GM12878 (cell line): ENCODE data around the gene STARD13. TPM values are rescaled to one million over a fixed set of nuclear protein-coding genes. Genes with fewer than 3 reads are reported as not detected.

Experiments used
- BACH1 ChIP-seq: fragments of 450-650 bp; IDR thresholded peaks from 2 replicates; pipeline ENCODE4 v1.6.1; 2017; ENCODE audit warnings: mild to moderate bottlenecking, borderline replicate concordance
- EP300 ChIP-seq, 2 experiments: fragments of 150-350 bp in 1 of 2; IDR thresholded peaks; 2 replicates each; pipeline ENCODE4 v1.6.1; 2011 to 2012; ENCODE audit warnings: low read depth in 2 of 2, low read length in 2 of 2, borderline replicate concordance in 1 of 2, improper control_type of control experiment in 1 of 2, inconsistent platforms in 1 of 2; ENCODE audit not compliant: control insufficient read depth in 1 of 2
- HDGF ChIP-seq: fragments of 450-650 bp; IDR thresholded peaks from 2 replicates; pipeline ENCODE4 v1.6.1; 2016; ENCODE audit warnings: antibody characterized with exemption
- KLF5 ChIP-seq: fragments of 450-650 bp; IDR thresholded peaks from 2 replicates; pipeline ENCODE4 v1.6.1; 2014; ENCODE audit warnings: mild to moderate bottlenecking; ENCODE audit not compliant: partially characterized antibody
- NFYB ChIP-seq: IDR thresholded peaks from 2 replicates; pipeline ENCODE4 v1.6.1; 2011; ENCODE audit warnings: low read depth, mild to moderate bottlenecking, low read length, improper control_type of control experiment, moderate library complexity; ENCODE audit not compliant: insufficient read depth
- PAX5 ChIP-seq: IDR thresholded peaks from 2 replicates; pipeline ENCODE4 v1.6.1; 2011; ENCODE audit warnings: low read depth, low read length, borderline replicate concordance
- PAX8 ChIP-seq: fragments of 450-650 bp; IDR thresholded peaks from 2 replicates; pipeline ENCODE4 v1.6.1; 2017; ENCODE audit warnings: mild to moderate bottlenecking, moderate library complexity
- POLR2A ChIP-seq: IDR thresholded peaks from 2 replicates; pipeline ENCODE4 v1.6.1; 2011; ENCODE audit warnings: low read depth, mild to moderate bottlenecking, low read length
- SIN3A ChIP-seq: IDR thresholded peaks from 2 replicates; pipeline ENCODE4 v1.6.1; 2012; ENCODE audit warnings: low read depth, low read length, improper control_type of control experiment
- SPI1 ChIP-seq: IDR thresholded peaks from 2 replicates; pipeline ENCODE4 v1.6.1; 2011; ENCODE audit warnings: low read depth, mild to moderate bottlenecking, low read length, moderate library complexity, borderline replicate concordance; ENCODE audit not compliant: insufficient read depth
- SUPT20H ChIP-seq: IDR thresholded peaks from 2 replicates; pipeline ENCODE4 v1.6.1; 2011; ENCODE audit warnings: low read depth, mild to moderate bottlenecking, low read length, moderate library complexity, borderline replicate concordance; ENCODE audit not compliant: control insufficient read depth
- TAF1 ChIP-seq: IDR thresholded peaks from 2 replicates; pipeline ENCODE4 v1.6.1; 2011; ENCODE audit warnings: mild to moderate bottlenecking, low read depth, low read length, borderline replicate concordance
- TARDBP ChIP-seq: IDR thresholded peaks from 2 replicates; pipeline ENCODE4 v1.6.1; 2016; ENCODE audit warnings: borderline replicate concordance
- TBL1XR1 ChIP-seq: IDR thresholded peaks from 2 replicates; pipeline ENCODE4 v1.6.1; 2012; ENCODE audit warnings: low read depth, low read length, improper control_type of control experiment
- ZNF384 ChIP-seq: IDR thresholded peaks from 2 replicates; pipeline ENCODE4 v1.6.1; 2012; ENCODE audit warnings: low read depth, mild to moderate bottlenecking, low read length, improper control_type of control experiment, borderline replicate concordance
- ZNF622 ChIP-seq: fragments of 450-650 bp; IDR thresholded peaks from 2 replicates; pipeline ENCODE4 v1.6.1; 2017; ENCODE audit warnings: mild to moderate bottlenecking, inconsistent platforms
- polyA plus RNA-seq, 11 experiments: library from polyadenylated mRNA; depleted of rRNA in 4 of 11; unstranded in 6 of 11; stranded (reverse) in 5 of 11; fragments of >200 nt; fragmentation: Nextera tagmentation in 4 of 11; fragmentation: Illumina TruSeq in 1 of 11; extraction: Ambion mirVana in 4 of 11; extraction: Trizol in 1 of 11; gene quantifications; 1 replicate in 1 of 11; 2 replicates in 10 of 11; pipeline versions ENCODE4 v1.2.1 to v1.2.3, GENCODE V29; 2011 to 2016; ENCODE audit warnings: inconsistent platforms in 2 of 11, missing spikeins in 2 of 11, low read depth in 1 of 11
- total RNA-seq, 4 experiments: library from RNA; depleted of rRNA in 3 of 4; stranded (reverse); fragments of >200 nt in 3 of 4; fragmentation: Illumina TruSeq in 1 of 4; extraction: Trizol in 1 of 4; gene quantifications; 2 replicates each; pipeline versions ENCODE4 v1.2.1 to v1.2.3, GENCODE V29; 2013 to 2021
- TF ChIP-seq, protein P1 (sequence below): IDR thresholded peaks from 2 replicates; pipeline ENCODE4 v1.6.1; 2012; ENCODE audit warnings: low read depth, low read length, improper control_type of control experiment
- TF ChIP-seq, protein P2 (sequence below): fragments of 450-650 bp; IDR thresholded peaks from 2 replicates; pipeline ENCODE4 v1.6.1; 2017; ENCODE audit warnings: mild to moderate bottlenecking, low read depth, inconsistent platforms; ENCODE audit not compliant: poor library complexity, severe bottlenecking
- TF ChIP-seq, protein P3 (sequence below): fragments of 450-650 bp; IDR thresholded peaks from 2 replicates; pipeline ENCODE4 v1.6.1; 2017; ENCODE audit warnings: low read depth, mild to moderate bottlenecking, moderate library complexity
- TF ChIP-seq, protein P4 (sequence below): IDR thresholded peaks from 2 replicates; pipeline ENCODE4 v1.6.1; 2012; ENCODE audit warnings: low read length, inconsistent platforms
- TF ChIP-seq, protein P5 (sequence below): IDR thresholded peaks from 2 replicates; pipeline ENCODE4 v1.6.1; 2011; ENCODE audit warnings: low read depth, low read length, improper control_type of control experiment, borderline replicate concordance

STARD13 gene
- total and polyA plus RNA-seq, 10 of the 15 experiments (the other 5 are each of a cell fraction or from before 2014, with no cell fraction given) = 4.0 to 41.6 (median 10.1) TPM

DNA sequence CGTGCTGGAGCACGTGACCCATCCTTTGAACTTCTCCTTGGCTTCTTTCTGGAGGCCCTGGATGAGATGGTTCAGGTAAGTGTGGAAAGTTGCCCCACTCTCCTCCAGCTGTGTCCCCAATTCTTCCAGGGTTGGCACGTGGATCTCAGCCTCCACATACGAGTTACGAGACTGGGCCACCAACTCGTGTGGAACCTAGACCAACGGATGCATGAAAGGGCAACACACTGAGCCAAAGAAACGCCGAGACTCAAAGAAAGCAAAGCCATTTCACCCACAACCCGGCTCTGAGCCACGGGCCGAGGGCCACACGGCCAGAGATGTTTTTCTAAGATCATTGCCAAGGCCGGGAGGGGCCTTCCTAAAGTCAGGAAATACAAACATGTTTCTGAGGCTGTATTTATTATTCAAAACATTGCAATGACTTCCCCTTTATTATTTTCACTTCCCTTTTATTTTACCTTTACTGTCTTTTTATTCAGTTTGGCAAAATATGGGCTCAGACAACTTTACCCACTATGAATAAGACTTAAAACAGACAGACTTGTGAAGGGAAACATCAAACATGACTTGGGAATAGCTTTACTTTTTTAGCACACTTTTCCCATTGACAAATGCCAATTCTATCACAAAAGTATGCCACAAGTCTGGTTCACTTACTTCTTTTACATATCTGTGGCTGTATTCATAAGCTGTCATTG is 174.7 kb downstream of the STARD13 start (continued):
- TF ChIP-seq, protein P1, sequence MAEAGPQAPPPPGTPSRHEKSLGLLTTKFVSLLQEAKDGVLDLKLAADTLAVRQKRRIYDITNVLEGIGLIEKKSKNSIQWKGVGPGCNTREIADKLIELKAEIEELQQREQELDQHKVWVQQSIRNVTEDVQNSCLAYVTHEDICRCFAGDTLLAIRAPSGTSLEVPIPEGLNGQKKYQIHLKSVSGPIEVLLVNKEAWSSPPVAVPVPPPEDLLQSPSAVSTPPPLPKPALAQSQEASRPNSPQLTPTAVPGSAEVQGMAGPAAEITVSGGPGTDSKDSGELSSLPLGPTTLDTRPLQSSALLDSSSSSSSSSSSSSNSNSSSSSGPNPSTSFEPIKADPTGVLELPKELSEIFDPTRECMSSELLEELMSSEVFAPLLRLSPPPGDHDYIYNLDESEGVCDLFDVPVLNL = no peak
- TF ChIP-seq, protein P2, sequence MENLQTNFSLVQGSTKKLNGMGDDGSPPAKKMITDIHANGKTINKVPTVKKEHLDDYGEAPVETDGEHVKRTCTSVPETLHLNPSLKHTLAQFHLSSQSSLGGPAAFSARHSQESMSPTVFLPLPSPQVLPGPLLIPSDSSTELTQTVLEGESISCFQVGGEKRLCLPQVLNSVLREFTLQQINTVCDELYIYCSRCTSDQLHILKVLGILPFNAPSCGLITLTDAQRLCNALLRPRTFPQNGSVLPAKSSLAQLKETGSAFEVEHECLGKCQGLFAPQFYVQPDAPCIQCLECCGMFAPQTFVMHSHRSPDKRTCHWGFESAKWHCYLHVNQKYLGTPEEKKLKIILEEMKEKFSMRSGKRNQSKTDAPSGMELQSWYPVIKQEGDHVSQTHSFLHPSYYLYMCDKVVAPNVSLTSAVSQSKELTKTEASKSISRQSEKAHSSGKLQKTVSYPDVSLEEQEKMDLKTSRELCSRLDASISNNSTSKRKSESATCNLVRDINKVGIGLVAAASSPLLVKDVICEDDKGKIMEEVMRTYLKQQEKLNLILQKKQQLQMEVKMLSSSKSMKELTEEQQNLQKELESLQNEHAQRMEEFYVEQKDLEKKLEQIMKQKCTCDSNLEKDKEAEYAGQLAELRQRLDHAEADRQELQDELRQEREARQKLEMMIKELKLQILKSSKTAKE = peak; percentile 23
- TF ChIP-seq, protein P3, sequence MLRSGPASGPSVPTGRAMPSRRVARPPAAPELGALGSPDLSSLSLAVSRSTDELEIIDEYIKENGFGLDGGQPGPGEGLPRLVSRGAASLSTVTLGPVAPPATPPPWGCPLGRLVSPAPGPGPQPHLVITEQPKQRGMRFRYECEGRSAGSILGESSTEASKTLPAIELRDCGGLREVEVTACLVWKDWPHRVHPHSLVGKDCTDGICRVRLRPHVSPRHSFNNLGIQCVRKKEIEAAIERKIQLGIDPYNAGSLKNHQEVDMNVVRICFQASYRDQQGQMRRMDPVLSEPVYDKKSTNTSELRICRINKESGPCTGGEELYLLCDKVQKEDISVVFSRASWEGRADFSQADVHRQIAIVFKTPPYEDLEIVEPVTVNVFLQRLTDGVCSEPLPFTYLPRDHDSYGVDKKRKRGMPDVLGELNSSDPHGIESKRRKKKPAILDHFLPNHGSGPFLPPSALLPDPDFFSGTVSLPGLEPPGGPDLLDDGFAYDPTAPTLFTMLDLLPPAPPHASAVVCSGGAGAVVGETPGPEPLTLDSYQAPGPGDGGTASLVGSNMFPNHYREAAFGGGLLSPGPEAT = peak; percentile 88
- TF ChIP-seq HDGF (no peak), PAX5 (peak; percentile 36; the same call in 1 of the 2 replicates), SPI1 (peak; percentile 99), TARDBP (no peak), EP300 (IDR thresholded peaks at IDR 0.05; ENCODE audit: borderline replicate concordance in 1 of 2, control insufficient read depth in 1 of 2, low read depth in 2 of 2, low read length in 2 of 2) (peak; percentile 30 to 35; a peak in 2 of 4 replicates), TAF1 (no peak; the same call in 1 of the 2 replicates), PAX8 (no peak), TBL1XR1 (no peak), BACH1 (no peak), SIN3A (no peak), ZNF384 (no peak), KLF5 (no peak), POLR2A (0 out of 2 replicates have a peak, but pooled peaks have one; percentile 17), ZNF622 (no peak), NFYB (no peak), SUPT20H (no peak)
- TF ChIP-seq, protein P4, sequence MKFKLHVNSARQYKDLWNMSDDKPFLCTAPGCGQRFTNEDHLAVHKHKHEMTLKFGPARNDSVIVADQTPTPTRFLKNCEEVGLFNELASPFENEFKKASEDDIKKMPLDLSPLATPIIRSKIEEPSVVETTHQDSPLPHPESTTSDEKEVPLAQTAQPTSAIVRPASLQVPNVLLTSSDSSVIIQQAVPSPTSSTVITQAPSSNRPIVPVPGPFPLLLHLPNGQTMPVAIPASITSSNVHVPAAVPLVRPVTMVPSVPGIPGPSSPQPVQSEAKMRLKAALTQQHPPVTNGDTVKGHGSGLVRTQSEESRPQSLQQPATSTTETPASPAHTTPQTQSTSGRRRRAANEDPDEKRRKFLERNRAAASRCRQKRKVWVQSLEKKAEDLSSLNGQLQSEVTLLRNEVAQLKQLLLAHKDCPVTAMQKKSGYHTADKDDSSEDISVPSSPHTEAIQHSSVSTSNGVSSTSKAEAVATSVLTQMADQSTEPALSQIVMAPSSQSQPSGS = peak; percentile 72
- TF ChIP-seq, protein P5, sequence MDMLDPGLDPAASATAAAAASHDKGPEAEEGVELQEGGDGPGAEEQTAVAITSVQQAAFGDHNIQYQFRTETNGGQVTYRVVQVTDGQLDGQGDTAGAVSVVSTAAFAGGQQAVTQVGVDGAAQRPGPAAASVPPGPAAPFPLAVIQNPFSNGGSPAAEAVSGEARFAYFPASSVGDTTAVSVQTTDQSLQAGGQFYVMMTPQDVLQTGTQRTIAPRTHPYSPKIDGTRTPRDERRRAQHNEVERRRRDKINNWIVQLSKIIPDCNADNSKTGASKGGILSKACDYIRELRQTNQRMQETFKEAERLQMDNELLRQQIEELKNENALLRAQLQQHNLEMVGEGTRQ = peak; percentile 29; the same call in 1 of the 2 replicates
